Measurements from ENCODE around the gene ISOC2.

DNA sequence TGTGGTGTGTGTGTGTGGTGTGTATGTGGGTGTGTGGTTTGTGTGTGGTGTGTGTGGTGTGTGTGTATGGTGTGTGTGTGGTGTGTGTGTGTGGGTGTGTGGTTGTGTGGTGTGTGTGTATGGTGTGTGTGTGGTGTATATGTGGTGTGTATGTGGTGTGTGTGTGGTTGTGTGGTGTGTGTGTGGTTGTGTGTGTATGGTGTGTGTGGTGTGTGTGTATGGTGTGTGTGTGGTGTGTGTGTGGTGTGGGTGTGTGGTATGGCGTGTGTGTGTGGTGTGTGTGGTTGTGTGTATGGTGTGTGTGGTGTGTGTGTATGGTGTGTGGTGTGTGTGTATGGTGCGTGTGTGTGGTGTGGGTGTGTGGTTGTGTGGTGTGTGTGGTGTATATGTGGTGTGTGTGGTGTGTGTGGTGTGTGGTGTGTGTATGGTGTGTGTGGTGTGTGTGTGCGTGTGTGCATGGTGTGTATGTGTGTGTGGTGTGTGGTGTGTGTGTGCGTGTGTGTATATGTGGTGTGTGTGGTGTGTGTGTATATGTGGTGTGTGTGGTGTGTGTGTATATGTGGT is 27.0 kb downstream of the ISOC2 start:
- TF ChIP-seq EZH2 (IDR thresholded peaks at IDR 0.05; ENCODE audit: insufficient read depth, low read length) (no peak), CTCF (IDR thresholded peaks at IDR 0.05; ENCODE audit: insufficient read depth, low read depth, low read length) (no peak)

Measured in astrocyte (in vitro differentiated cells and primary cell).